Stimulated activated CD4-positive, alpha-beta T cell treated with anti-CD3 and anti-CD28 coated beads, Interleukin-12 subunit alpha, Interleukin-12 subunit beta, amount 100 ng/mL, for 4 hours (primary cell): Measurements from ENCODE around the gene PDE6C.
"Not testable (repeated sequence)": the region's sequence is repeated elsewhere in the genome, so short reads cannot be mapped to it uniquely, and the experiment has no call there.

Source experiments
- DNase-seq: peaks from one replicate; pipeline ENCODE4 v3.0.0-alpha.2; 2020

PDE6C gene

GRCh38 chr10:93652857-93653256 is 40.5 kb downstream of the PDE6C start:
- DNase-seq, result no peak

GRCh38 chr10:93654201-93654600 is 41.9 kb downstream of the PDE6C start:
- no peak for DNase-seq

- DNase-seq, result no peak
Observed at GRCh38 chr10:93656155-93656554, 43.8 kb downstream of the PDE6C start.

GRCh38 chr10:93657757-93658156 is 45.4 kb downstream of the PDE6C start:
- no peak for DNase-seq

- no peak for DNase-seq
Observed at GRCh38 chr10:93666030-93666429, 53.7 kb downstream of the PDE6C start.

- no peak for DNase-seq
Observed at GRCh38 chr10:93667795-93668194, 55.5 kb downstream of the PDE6C start.

GRCh38 chr10:93670372-93670771 is 58.0 kb downstream of the PDE6C start:
- DNase-seq, result no peak

- DNase-seq, result no peak
Observed at GRCh38 chr10:93671042-93671441, 58.7 kb downstream of the PDE6C start.

GRCh38 chr10:93672022-93672678 is 59.8 kb downstream of the PDE6C start:
- DNase-seq, result no peak

GRCh38 chr10:93672890-93673289 is 60.6 kb downstream of the PDE6C start:
- DNase-seq, result no peak

- DNase-seq, result no peak
Observed at GRCh38 chr10:93673791-93674190, 61.5 kb downstream of the PDE6C start.

- no peak for DNase-seq
Observed at GRCh38 chr10:93678386-93678785, 66.0 kb downstream of the PDE6C start.

GRCh38 chr10:93678805-93679587 is 66.7 kb downstream of the PDE6C start:
- no peak for DNase-seq

- no peak for DNase-seq
Observed at GRCh38 chr10:93680412-93681047, 68.2 kb downstream of the PDE6C start.

- DNase-seq, result no peak
Observed at GRCh38 chr10:93687737-93688136, 75.4 kb downstream of the PDE6C start.

GRCh38 chr10:93695740-93696139 is 83.4 kb downstream of the PDE6C start:
- DNase-seq, result no peak

- DNase-seq, result not testable (repeated sequence)
Observed at GRCh38 chr10:93696582-93696981, 84.2 kb downstream of the PDE6C start.

- no peak for DNase-seq
Observed at GRCh38 chr10:93697207-93697606, 84.9 kb downstream of the PDE6C start.

GRCh38 chr10:93701866-93702209 is 89.5 kb downstream of the PDE6C start:
- peak; percentile 2 for DNase-seq

GRCh38 chr10:93702210-93703001 is 90.1 kb downstream of the PDE6C start, which contains the start of gene FRA10AC1:
FRA10AC1 (minus strand) TSS chr10:93702592; CDS start chr10:93700106, 2,486 bp downstream.
- DNase-seq, result peak; percentile 87

GRCh38 chr10:93703066-93703465 is 90.7 kb downstream of the PDE6C start:
- DNase-seq, result no peak

GRCh38 chr10:93703841-93704240 is 91.5 kb downstream of the PDE6C start:
- DNase-seq, result no peak

- no peak for DNase-seq
Observed at GRCh38 chr10:93704451-93704850, 92.1 kb downstream of the PDE6C start.
